RCC 7860 (cell line): ENCODE data around the gene GTF2A1L.

Experiments
- DNase-seq: peaks from one replicate; pipeline ENCODE4 v3.0.0-alpha.2; 2015; ENCODE audit warnings: low spot score
- FAIRE-seq: peaks from 2 replicates; lab custom pipeline; 2012; peaks lifted over from hg19 to GRCh38; lab: Jason Lieb, UNC

GTF2A1L gene

GRCh38 chr2:48728840-48729239 is 111.2 kb downstream of the GTF2A1L start:
- FAIRE-seq (no peak), DNase-seq (no peak)
